Skeletal muscle cell (primary cell): ENCODE results near the gene AGBL4.

Experiments used
- DNase-seq: peaks from one replicate; pipeline ENCODE4 v3.0.0-alpha.2; 2010; ENCODE audit warnings: low read depth
- H3K4me3 ChIP-seq: 2 replicates; pipeline ENCODE4 v1.5.1; 2011; ENCODE audit warnings: low read depth, mild to moderate bottlenecking, control low read depth, low read length, moderate library complexity

The AGBL4 gene

DNA sequence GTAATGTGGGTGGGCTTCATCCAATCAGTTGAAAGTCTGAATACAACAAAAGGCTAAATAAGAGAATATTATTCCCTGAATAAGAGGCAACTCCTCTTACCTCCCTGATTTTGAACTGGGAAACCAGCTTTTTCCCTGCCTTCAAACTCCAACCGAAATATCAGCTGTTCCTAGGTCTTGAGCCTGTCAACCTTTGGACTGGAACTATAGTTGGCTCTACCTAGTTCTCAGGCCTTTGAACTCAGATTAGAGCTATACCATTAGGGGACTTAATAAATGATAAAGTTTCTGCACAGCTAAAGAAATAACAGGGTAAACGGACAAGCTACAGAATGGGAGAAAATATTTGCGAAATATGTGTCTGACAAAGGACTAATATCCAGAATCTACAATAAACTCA, 1203.3 kb downstream of the AGBL4 start:
- no peak overlapping the region for H3K4me3 ChIP-seq
- DNase-seq = no peak

DNA sequence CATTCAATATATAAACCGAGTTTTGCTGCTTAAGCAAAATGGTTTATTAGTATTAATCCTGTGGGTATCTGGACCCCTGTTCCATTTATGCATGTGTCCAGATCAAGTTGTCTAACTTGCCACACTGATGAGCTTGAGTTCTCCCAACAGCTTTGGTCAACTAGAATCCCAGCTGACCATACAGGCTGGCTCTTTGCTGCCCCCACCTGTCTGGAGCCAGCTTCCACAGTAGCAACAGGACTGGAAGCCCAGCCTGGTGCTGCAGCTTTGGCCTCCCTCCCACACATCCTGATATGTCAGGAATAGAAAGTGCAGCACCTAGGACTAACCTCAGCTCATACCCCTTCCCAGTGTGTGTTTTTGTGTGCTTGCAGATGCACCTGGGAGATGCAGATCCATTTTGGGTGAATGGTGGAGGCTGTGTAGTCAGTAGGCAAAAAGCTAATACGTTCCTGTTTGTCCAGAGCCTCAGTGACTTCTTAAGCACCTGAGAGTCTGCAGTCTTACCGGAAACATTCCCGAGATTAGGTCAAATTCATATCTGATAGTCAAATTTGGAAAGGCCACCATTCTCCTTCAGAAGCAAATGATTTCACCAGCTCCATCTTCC, 1206.1 kb downstream of the AGBL4 start:
- no peak overlapping the region for H3K4me3 ChIP-seq
- DNase-seq = peak; percentile 11

DNA sequence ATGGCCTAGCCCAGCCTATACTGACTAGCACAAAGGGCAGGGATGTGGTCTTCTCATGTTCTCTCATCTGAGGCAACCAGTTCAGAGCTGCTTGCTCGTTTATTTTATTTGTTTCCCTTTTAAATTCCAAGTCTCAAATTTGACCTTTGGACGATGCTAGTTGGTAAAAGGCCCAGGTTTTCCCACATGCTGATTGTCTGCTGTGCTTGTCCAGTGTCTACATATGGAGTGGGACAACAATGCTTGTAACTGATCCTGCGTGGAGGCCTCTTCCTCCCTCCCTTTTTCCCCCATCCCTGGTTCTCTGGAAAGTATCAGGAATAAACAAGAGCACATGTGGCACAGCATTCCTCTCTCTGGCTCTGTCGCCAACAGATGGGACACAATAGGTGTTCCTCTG, 1213.0 kb downstream of the AGBL4 start:
- no peak overlapping the region for H3K4me3 ChIP-seq
- no peak for DNase-seq

DNA sequence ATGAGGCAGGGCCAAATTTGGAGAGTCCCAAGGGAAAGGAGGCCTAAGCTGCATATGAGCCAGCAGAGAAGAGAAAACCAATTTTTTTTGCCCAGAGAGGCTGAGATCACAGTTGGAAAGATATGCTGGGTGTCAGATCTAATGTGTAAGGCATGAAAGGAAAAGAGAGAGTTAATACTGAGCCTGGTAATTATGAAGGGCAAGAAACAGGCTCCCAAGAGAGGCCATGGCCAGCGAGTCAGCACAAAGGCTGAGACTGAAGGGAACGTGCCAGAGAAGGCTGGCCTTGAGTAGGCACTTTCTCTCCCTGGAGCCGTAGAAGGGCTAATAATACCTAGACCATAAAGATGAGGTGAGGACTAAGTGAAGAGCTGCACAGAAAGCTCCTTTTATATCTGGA, 1215.3 kb downstream of the AGBL4 start:
- no peak overlapping the region for H3K4me3 ChIP-seq
- no peak for DNase-seq

DNA sequence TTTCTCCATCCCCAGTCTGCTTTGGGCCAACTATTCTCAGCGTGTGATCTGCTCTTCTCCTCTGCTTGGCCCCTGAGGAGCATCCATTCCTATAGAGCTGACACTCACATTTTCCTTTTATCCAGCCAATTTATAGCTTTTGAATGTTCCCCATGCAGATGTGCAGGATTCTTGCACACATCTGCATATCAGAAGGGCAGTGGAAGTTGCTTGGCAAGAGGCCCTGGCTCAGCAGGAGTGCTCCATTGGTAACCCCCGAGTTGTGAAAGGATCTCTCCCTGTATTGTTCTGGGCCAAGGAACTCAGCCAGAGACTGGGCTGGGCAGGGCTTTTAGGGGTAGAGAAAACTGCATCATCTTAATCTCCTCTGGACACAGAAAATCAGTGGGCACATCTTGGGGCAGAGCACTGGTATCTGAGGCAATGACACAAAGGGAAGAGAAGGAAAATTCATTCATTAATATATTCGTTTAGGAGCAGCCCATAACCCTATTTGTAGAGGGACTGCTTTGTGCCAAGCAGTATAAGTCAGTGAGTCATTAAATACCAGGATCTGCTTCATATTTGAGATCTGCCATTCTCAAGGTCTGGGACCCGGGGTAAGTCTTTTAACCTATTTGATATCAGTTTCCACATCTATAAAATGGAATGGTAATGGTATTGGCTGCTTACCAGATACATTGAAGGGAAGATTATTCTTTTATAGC, 1216.0 kb downstream of the AGBL4 start:
- no peak overlapping the region for H3K4me3 ChIP-seq
- DNase-seq = peak; percentile 17

DNA sequence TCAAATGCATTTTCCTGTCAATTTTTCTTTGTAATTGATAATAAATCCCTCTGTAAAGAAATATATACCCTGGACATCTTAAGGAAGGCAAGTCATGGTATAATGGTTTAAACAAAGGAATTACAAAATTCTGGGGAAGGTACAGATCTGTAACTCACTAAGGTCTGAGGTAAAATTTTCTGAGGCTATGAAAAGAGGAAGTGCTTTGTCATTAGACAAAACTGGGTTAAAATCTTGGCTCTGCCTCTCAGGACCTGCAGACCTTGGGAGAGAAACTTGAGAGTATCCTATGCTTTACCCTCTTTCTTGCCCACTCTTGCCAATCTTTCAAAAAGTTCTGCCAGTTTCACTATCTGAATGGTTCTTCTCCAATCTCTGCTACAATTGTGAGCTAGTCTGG, 1220.3 kb downstream of the AGBL4 start:
- DNase-seq = no peak
- no peak overlapping the region for H3K4me3 ChIP-seq

DNA sequence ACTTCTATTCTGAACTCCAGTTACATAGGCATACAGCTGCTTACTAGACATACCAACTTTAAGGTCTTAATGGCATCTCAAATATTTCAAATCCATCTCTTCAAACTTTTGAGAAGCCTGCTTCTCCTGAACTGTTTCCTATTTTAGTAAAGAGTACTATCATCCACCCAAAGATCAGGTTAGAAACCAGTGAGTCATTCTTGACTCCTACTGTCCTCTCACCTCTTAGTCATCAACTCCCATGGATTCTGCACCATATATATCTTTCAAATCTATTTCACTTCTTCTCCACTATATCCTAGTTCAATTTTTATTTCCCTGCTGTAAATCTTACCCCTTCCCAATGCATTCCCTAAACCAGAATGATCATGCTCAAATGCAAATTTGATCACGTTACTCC, 1228.9 kb downstream of the AGBL4 start:
- no peak for DNase-seq
- H3K4me3 ChIP-seq = no peak overlapping the region

DNA sequence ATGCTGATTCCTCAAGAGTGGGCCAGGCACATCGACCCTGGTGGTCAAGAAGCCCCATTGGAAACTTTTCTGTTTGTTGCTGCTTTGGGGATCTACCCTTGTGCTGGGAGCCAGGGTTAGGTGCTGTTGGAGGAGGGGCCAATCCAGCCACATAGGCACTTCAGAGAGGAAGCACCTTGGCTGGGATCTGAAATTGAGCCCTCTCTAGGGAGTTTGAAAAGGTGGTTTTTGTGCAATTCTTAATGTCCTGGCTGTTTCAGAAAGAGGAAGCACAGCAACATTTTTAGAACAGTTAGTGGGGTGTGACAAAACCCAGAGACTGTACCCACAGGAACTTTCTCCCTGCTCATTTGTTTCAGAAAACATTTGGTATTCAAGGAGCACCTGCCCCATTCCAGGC, 1229.9 kb downstream of the AGBL4 start:
- H3K4me3 ChIP-seq = no peak overlapping the region
- no peak for DNase-seq

DNA sequence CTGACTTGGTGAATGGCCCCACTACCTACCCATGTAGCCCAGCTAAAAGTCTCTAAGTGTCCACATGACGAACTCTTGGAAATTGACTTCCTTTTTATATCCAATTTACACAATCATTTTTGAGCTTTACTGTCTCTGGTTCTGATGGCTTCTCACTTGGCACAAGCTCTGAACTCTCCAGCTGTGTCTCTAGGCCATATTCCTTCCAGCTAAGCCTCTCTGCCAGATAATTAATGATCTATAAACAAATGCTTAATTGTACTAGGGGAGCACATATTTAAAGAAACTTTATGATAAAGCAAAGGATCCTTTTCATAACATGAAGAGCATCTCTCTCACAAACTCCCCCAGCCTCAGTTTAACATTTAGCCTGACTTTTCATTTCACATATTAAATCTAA, 1230.8 kb downstream of the AGBL4 start:
- H3K4me3 ChIP-seq = no peak overlapping the region
- no peak for DNase-seq

DNA sequence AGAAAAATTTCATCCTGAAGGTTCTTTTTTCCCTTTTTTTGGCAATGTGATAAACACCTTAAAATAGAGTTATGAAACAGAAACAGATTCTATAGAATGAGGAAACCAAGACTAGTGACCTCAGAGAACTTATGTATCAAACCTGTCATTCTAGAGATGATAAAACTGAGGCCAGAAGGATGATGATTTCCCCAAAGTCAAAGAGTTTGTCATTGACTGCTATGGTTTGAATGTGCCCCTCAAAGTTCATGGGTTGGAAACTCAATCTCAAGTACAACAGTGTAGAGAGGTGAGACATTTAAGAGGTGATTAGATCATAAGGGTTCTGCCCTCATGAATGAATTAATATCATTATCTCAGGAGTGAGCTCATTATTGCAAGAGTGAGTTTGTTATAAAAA, 1233.4 kb downstream of the AGBL4 start:
- no peak for DNase-seq
- no peak overlapping the region for H3K4me3 ChIP-seq

DNA sequence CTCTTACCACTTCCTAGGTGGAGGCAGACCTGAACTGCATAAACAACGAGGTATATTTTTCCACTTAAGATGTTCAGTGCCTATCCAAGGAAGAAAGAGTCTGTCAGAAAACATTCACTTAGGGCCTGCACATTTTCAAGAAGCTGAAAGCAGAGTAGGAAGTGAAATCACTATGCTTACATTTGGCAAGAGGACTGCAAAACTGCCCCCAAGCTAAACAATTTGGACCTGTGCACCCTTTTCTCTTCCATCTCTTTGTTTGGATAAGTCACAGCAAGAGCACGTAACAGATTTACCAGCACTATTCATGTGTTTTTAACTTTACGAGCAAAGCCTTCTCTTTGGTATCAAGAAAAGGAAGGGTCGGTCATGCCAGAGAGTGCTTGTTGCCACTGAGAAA, 1233.9 kb downstream of the AGBL4 start:
- DNase-seq = no peak
- H3K4me3 ChIP-seq = no peak overlapping the region

DNA sequence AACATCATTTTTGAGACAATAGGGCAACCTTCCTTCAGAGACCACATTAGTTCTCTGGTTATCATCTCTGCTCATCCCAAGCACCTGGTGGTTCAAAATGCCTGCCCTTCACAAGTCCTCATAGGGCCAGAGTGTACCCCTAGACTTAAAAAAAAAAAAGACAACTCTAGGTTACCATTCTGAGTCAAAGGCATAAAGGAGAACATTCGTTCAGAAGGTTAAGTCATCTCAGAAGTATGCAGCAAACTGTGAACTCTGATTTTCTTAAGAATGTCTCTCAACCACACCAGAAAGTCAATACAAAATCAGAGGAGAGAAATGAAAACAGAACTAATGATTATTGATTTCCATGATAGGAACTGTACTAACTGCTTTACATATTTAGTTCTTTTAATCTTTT, 1237.9 kb downstream of the AGBL4 start:
- DNase-seq = no peak
- no peak overlapping the region for H3K4me3 ChIP-seq

DNA sequence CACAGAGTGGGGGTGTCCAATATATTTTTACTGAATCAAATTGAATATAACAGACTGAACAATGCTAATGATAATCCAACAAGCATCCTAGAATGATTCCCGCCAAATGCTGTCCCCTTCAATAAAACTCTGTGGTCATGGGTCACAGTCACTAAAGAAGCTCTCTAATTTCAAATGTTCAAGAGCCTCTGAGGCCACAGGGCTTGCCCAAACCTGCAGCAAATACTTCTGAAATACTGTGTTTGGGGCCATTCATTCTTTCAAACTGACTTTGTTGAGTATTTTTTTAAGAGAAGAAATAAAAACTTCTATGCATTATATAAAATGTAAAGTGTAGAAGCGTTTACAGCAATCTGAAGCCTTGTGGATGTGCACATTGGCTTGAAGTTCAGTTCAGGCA, 1239.5 kb downstream of the AGBL4 start:
- no peak for DNase-seq
- no peak overlapping the region for H3K4me3 ChIP-seq

DNA sequence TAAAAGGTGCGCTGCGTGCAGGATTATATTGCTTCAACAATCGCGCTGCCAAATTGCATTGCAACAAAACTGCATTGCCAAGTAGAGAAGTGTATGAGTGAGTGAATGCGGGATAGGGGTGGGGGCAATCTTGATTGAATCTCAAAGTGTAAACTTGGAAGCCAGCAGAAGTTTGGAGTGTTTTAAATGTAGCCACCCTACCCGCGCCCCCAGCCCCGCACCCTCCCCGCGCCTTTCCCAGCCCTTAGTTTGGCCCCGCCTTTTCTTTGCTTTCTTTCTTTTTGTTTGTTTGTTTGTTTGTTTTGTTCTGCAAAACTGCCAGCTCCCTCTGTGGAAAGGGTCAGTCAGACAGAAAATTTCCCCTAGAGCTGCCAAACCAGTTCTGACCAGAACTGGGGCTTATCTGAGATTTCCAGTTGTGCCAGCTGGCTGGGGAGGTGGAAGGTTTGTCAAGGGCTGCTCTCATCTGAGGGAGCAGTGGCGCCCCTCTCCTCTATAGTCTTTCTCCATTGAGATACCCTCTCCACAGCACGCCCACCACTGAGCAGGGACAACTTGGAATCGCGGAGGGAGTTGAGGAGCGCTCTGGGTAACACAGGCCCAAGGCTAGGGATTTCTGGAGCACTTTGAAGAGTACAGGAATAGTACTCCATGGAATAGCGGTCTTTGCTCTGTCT, 1246.4 kb downstream of the AGBL4 start:
- H3K4me3 ChIP-seq = peak overlapping the region; percentile 75
- no peak for DNase-seq

DNA sequence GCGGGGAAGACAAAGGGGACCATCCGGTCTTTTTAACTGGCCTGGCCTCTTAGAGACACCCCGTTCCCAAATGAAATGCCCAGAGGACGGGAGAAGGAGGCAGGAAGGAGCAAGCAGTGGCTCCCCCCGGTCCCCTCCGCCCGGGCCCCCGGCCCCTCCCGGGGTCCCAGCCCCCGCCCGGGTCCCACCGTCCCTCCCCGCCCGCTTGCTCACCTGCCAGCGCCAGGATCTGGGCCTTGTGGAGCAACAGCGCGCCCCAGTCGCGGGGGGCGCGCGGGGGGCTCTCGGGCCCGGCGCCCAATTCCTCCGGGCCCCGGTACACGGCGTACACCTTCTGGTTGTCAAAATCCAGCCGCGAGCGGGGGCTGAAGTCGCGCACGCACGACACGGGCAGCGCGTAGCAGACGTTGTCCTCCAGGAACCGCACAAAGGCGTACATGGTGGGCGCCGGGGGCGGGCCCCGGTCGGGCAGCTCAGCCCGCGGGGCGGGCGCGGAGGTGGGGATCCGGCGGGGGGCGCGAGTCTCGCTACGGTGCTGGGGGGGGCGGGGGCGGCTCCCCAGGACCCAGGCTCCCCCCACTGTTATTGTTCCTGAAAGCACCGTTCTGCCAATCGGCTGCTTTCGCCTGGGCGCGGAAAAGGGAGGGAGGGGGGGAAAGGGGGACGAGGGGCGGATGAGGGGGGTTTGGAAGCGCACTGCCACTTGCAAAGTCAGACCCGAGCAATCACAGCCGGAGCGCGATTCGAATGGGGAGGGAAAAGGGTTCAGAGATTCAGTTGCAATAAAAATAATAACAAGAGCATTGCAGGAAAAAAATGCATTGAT, 1247.1 kb downstream of the AGBL4 start, which contains the start of gene BEND5:
Gene BEND5, minus strand, starts transcription at position 499 of the 826 bp plus-strand sequence. Its CDS starts 60 bp downstream, at position 439.
- H3K4me3 ChIP-seq = peak within 1 kb of the TSS; percentile 75
- peak; percentile 25 for DNase-seq

DNA sequence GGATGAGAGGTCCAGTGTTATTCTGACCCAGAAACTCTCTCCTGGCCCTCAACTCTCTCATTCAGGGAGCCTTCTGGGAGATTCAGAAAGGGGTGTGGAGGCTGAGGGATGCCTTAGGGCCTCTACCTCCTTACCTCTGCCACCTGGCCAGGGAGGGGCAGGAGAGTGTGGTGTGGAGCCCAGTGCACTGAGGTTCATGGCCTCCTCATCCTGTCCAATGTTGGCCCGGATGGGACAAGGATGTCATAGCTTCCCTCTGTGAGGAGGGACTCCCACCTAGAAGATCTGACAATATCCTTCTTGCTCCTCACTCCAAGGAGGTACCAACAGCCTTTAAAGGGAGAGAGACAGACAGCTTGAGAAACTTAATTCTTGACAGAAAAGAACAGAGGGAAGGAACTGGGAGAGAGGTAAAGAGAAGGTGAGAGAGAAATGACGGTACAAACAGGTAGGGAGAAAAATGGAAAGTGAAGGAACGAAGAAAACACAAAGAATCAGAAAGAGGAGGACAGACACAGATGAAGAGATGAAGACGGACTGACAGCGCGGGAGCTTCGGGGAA, 1247.8 kb downstream of the AGBL4 start:
- no peak for DNase-seq
- peak overlapping the region; percentile 75 for H3K4me3 ChIP-seq

DNA sequence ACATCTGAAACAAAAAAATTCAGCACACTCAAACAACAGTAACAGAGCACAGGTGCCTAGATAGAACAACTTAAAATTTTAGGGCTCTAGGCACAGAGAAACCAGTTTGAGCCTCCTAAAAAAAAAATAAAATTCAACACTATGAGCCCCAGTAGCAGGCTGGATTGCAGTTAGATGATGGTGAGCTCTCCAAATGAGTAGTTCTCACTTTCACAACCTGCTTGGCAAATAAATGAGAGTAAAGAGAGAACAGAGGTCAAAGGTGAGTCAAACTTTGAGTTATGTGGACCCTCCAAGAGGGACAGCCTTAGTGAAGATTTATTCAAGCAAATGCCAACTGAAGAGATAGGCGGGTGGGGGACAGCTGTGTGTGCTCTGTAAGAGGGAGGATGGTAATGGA, 1250.6 kb downstream of the AGBL4 start:
- no peak for DNase-seq
- H3K4me3 ChIP-seq = no peak overlapping the region

DNA sequence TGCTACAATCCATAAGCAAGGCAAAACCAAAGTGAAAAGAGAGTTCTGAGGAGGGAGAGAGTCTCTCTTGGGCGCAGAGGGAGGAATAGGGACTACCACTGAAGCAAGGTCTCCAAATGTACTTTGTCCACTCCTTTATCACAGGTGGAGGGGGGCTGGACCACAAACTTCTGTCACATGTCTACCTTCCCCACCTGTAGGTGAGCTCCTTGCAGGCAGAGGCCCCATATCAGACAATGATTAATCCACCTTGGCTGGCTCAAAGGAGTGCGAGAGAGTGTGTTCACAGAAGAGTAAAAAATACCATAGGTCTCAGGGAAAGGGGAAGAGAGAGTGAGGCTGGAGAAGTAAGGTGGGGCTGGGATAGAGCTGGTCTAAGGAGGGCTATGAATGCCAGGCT, 1251.5 kb downstream of the AGBL4 start:
- no peak for DNase-seq
- no peak overlapping the region for H3K4me3 ChIP-seq

DNA sequence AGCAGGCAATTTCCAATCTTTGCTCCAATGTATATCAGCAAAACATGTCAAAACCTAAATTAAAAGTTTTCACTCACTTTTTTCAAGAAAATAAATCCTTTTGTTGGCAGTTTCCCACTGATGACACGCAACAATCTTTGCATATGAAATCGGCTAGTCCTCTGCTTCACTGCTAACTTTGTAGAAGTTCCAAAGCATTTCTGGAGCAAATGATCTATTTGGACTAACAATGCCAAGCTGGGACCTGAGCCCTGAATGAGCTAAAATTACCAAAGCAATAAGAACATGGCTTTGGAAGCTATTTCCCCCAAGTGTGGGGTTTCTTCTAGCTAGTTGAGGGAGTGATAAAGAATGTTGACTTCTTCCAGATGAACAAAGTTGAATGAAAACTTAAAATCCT, 1252.2 kb downstream of the AGBL4 start:
- DNase-seq = no peak

More for the DNA sequence above, 1252.2 kb downstream of the AGBL4 start:
- H3K4me3 ChIP-seq = no peak overlapping the region
